ENCODE results near the gene HDAC9. TPM values are rescaled to one million over a fixed set of nuclear protein-coding genes. Genes with fewer than 3 reads are reported as not detected.

HDAC9 gene
- polyA plus RNA-seq, 1 of the 3 experiments (the other 2 are of a cell fraction), result 11.6 TPM

- no peak for TF ChIP-seq RAD21 (IDR thresholded peaks at IDR 0.05; ENCODE audit: low read length)
- TF ChIP-seq RXRA (IDR thresholded peaks at IDR 0.05; ENCODE audit: borderline replicate concordance, low read depth), result peak; percentile 99
- peak; percentile 99 for TF ChIP-seq MAX (IDR thresholded peaks at IDR 0.05; ENCODE audit: low read depth)
- TF ChIP-seq NFIC (IDR thresholded peaks at IDR 0.05; ENCODE audit: borderline replicate concordance), result peak; percentile 62
- no peak for TF ChIP-seq NRF1 (IDR thresholded peaks at IDR 0.05; ENCODE audit: low read depth, low read length)
- TF ChIP-seq MEF2A (IDR thresholded peaks at IDR 0.05; ENCODE audit: borderline replicate concordance, low read depth), result no peak
- peak; percentile 72 for TF ChIP-seq PBX3 (IDR thresholded peaks at IDR 0.05)
- peak; percentile 86 for TF ChIP-seq JUND (IDR thresholded peaks at IDR 0.05)
- TF ChIP-seq ELF1 (IDR thresholded peaks at IDR 0.05), result no peak
- no peak for TF ChIP-seq RCOR1 (IDR thresholded peaks at IDR 0.05; ENCODE audit: low read length)
These were observed 370.9 kb downstream of the HDAC9 start (continued) for GRCh38 chr7:18866359-18867036.

GRCh38 chr7:18872344-18872743 is 376.8 kb downstream of the HDAC9 start:
- Histone ChIP-seq H3K79me2 (ENCODE audit: insufficient read depth) (no peaks in the 10 kb centered on the region), H3K4me2 (no peak overlapping the region), H3K4me3 (ENCODE audit: low read depth in 2 of 2, low read length in 1 of 2) (no peak overlapping the region), H3K9me2 (no peaks in the 10 kb centered on the region), H3K36me3 (replicated peaks in 1 of 2; ENCODE audit: control insufficient read depth in 1 of 2, insufficient read depth in 2 of 2, low read length in 1 of 2) (no peaks in the 10 kb centered on the region), H3K27me3 (ENCODE audit: insufficient read depth) (no peaks in the 10 kb centered on the region), H3K9me3 (no peaks in the 10 kb centered on the region), H3K4me1 (ENCODE audit: control insufficient read depth in 1 of 2, insufficient read depth in 2 of 2, low read depth in 1 of 2, low read length in 1 of 2) (peaks cover 1 to 3% of the 10 kb centered on the region in 2 experiments), H3K27ac (ENCODE audit: low read depth in 2 of 2, low read length in 1 of 2) (no peak overlapping the region), H2AFZ (ENCODE audit: low read depth) (no peak overlapping the region), H4K20me1 (ENCODE audit: insufficient read depth) (no peaks in the 10 kb centered on the region), H3F3A (replicated peaks; ENCODE audit: insufficient read depth) (peaks cover 6% of the 10 kb centered on the region), H3K9ac (no peak overlapping the region)
- ChIA-PET CTCF (interaction anchor here (1.3 kb wide), 1 partner anchor 12 kb away, joined by 3 read pairs; no protein-coding TSS in a partner anchor), POLR2A (no interaction called here)
- TF ChIP-seq ZBTB33 (IDR thresholded peaks at IDR 0.05; ENCODE audit: borderline replicate concordance, low read depth) (no peak), TEAD4 (IDR thresholded peaks at IDR 0.05; ENCODE audit: borderline replicate concordance, insufficient read depth) (no peak), CTCF (IDR thresholded peaks at IDR 0.05) (no peak), RXRA (IDR thresholded peaks at IDR 0.05; ENCODE audit: borderline replicate concordance, low read depth) (no peak)
- no peak for DNase-seq
- WGBS (ENCODE audit: low lambda C conversion rate), result 91% methylated on average over 2 of the region's 2 CpGs

Measured in SK-N-SH (cell line).